ENCODE measurements around the gene COPB2.

The COPB2 gene

DNA sequence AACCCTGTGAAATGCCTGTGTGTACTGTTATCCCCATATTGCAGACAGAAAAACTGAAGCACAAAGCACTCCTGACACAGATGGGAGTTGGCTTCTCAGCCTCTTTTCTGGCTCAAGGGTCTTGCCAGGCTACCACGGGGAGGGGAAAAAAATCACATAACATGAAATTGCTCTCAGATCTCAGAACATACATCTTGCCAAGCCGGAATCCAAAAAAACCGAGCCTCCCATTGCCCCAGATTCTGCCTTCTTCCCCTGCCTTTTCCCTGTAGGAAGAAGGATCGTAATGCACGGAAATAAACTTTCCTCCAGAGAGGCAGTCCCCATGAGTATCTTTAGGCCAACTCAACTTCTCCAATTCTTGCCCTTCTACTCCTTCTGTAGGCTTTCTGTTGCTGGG is 62.2 kb downstream of the COPB2 start:
- DNase-seq, result no peak

DNA sequence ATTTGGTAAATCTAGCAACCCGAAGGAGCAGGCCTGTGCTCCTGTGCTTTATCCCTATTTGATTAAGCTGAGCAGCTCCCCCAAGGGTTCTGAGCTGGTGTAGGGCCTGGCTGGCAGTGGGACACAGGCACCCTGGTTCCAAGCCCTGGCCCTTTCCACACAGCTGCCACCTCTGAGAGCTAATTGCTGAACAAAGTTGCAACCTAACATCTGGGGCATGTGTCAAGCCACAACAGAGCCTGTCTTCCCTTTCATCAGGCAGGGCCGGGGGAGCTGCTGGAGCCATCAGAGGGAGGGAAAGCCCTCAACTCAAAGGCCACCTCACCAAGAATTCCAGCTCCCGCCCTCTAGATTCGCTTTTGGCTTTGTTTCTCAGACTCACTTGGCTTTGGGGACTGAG is 62.7 kb downstream of the COPB2 start:
- no peak for DNase-seq

DNA sequence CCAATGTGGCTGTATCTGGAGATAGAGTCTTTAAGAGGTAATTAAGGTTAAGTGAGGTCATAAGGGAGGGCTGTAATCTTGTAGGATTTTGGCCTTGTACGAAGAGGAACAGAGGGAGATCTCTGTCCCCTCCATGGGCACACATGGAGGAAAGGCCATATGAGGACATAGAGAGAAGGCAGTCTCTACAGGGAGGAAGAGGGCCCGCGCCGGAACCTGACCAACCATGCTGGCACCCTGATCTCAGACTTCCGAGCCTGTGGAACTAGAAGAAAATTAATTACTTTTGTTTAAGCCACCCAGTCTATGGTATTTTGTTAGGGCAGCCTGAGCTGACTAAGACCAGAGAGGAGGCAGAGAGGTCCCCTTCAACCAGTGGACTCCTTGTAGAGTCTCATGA is 63.3 kb downstream of the COPB2 start:
- no peak for DNase-seq

DNA sequence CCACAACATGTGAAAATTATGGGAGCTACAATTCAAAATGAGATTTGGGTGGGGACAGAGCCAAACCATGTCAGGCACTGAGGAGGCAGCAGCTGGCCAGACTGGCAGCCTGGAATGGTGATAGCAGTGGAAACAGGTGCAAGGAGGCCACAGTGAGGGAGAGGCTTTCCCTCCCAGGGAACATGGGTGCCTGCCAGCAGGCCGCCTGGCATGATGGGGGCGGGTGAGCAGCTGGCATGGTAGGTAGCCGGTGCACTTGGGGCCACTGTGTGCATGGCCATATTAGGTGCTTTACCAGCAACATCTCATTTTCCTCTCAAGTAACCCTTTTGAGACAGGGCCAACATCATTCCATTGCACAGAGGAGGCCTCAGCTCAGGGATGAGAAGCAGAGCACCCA is 63.9 kb downstream of the COPB2 start:
- no peak for DNase-seq

DNA sequence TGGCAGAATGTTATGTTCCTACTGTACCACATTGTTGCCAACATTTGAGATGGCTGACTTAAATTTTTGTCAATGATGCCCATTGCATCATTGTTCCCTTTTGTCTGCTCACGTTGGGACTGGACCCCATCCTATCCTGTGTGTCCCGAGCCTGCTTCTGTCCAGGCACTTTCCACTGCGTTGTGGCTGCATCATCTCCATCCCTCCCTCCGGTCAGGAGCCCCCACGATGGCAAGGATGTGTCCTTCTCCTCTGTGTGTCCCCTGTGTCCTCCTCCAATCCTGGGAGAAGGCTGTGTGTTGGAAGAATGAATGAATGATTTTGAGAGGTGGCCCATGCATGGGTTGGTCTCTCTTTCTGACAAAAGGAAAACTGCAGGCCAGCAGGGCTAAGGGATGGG is 65.0 kb downstream of the COPB2 start:
- DNase-seq, result no peak

DNA sequence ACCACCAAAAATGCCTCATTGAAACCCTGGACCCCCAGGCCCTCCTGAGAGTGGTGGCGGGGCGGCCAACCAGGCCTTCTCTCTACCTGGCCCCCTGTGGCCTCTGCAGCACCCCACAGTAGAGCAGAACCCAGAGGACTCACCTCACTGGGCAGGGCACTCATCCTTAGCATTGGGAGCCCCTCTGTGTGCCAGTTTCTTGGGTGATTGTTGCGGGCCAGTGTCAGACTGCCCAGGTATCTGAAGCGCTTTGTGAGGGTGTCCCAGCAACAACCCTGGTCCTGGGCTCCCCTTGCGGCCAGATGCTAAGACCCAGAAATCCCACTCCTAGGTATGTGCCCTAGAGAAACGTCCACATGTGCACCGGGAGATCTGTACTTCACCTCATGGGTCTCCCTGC is 66.3 kb downstream of the COPB2 start:
- DNase-seq, result no peak

DNA sequence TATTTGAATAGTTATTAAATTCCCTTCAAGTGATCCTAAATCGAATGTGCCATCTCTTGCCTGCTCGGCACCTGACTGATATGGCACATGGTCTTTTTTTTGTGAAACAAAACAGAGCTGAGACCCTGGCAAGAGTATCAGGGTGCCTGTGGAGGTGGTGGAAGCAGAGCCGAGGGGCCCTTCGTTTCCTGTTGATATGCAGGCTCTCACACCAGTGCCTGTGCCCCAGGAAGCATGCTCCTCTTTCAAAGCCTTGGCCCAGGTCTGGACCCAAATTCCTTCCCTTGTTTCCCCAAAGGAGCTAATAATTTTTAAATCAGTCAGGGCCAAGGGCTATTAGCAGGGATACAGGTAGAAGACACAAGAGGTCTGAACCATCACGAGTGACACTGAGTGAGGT is 67.1 kb downstream of the COPB2 start:
- DNase-seq, result no peak

DNA sequence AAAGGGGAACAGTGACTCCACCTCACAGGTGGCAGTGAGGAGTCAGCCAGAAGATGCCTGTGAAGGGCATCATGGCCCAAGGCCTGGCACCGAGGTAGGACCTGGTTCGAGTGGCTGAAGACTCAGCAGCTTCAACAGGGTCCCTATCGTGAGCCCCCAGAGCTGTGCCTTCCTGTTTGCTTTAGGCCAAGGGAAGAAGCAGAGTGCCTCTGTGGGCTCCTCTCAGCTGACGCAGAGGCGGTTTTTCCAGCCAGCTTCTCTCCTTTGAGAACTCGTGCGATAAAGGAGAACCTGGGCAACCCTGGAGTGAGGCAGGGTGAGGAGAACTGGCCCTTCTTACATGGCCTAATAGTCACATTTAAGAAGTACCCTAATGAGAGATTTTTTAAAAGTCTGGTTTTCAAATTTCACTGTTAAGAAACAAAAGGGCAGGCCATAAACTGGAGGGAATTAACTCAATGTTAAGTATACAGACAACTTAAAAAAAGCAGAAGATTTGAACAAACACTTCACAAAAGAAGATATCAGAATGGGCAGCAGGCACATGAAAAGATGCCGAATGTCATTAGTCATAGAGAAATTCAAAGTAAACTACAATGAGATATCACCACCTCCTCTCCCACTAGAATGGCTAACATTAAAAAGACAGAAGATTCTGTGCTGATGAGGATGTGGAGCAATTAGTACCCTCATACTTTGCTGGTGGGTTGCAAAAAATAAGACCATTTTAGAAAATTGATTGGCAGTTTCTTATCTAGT is 68.7 kb downstream of the COPB2 start:
- no peak for DNase-seq

DNA sequence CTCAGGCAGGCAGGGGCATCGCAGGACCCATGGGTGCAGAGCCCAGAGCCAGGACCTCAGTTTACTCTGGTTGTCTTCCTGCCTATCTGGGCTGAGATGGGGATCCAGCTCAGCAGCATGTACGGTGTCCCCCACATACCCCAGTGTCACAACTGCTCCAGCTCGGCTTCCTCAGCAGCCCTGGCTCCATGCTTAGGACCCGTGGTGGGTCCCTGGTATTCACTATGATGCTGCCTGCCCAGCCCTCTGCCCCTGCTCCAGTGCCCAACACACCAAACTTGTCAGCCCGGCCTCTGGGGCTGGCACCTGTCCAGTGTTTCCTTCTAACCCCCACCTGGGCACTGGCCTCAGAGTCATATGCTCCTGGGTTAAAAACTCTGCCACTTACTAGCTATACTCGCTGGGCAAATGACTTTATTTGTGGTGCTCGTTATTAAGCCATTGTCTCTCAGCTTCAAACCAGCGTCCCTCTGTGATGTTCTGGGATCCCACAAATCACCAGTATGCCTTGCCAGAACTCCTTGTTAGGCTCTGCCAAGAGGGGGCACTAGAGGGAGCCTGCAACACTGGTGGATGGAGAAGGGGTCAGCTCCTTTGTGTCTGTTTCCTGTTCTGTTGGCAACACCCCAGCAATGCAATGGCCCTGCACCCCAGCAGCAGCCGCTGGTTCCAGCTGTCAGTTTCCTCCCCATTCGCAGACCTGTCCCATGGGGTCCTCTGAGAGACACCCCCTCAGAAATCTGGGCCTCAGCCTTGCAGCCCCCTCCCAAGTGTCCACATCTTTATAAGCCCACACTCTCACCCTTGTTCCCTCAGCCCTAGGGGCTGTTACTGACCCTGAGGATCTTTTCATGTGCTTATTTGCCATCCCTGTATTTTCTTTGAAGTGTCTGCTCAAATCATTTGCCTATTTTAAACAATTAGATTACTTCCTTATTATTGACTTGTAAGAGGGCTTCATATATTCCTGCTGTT is 69.7 kb downstream of the COPB2 start:
- DNase-seq, result peak; percentile 52

DNA sequence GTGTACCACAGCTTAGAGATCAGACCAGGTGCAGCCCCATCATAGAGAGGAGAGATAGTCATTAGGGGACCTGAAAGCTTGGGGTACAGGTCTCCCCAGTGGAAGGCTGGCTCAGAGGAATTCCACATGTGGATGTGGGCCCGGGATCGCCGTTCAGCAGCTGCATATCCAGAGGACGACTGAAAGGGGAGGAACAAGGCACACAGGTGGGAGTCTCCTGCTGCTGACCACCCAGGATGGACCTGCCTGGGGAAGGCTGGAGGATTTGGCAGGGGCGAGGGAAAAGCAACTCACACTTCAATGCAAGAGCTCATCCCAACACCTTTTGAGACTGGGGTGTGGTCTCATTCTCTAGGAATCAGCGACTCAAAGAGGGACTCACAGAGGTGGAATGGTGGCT is 70.6 kb downstream of the COPB2 start:
- no peak for DNase-seq

DNA sequence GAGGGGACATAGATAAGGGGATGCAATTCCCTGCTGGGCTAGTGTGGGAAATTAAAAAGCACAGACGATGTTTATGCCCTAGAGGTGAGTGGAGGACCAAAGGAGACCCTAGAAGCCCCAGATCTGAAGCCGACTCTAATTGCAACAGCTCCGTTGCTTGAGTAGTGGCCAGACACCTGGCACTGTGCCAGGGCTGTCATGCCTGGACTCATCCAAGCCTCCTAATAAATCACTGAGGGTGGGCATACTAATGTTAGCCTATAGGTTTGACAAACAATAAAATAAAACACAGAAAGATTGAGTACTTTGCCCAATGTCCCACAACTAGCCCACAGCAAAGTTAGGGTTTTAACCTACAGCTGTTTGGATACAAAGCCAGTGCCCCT is 71.0 kb downstream of the COPB2 start:
- no peak for DNase-seq

DNA sequence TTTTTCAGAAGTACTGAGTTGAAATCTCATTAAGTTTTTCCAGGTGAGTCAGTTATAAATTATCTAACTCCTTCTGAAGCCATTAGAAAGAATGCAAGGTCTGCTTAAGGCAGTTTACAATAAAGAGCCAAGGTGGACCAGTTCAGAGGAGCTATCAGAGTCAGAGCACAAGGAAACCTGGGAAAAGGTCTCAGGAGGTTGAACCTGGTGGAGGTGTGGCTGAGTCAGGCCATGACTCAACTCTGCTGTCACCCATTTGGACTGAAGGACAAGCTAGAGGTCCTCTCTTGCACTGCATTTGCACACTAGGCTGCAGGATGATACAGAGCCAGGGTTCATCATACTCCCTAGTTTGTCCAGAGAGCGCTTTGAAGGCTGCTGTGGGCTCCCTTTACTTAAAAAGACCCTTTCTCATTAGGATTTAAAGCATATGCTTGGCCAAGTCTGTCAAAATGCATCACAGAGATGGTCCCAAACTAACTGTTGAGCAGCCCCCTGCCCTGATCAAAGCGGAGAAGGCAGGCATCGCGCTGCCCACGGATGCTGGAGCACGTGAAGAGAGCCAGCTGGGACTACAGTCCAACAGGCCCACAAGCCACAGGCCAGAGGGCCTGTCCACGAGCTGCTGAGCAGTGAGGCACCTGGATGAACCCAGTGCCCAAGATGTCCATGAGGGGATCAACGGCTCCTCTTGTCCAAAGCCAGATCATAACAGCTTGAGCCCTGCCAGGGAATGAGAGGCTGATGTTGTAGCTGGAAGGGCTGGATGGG is 71.6 kb downstream of the COPB2 start:
- DNase-seq, result no peak

DNA sequence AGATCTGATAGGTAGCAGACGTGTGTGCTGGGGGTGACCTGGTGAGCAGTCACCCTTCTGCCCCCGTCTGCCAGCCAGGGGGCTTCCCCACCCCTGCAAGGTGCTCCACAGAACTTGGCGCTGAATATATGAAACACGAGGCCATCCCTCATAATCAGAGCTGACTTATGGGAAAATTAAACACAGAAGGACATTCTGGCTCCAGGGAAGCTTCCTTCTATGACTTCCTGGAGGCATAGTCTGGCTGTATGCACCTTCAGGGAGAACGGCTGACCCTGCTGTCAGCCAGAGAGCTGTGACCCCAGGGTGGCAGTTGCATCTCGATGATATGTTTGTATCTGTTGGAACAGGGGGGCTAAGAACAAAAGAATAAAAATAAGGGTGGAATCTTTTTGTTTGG is 72.2 kb downstream of the COPB2 start:
- DNase-seq, result no peak

DNA sequence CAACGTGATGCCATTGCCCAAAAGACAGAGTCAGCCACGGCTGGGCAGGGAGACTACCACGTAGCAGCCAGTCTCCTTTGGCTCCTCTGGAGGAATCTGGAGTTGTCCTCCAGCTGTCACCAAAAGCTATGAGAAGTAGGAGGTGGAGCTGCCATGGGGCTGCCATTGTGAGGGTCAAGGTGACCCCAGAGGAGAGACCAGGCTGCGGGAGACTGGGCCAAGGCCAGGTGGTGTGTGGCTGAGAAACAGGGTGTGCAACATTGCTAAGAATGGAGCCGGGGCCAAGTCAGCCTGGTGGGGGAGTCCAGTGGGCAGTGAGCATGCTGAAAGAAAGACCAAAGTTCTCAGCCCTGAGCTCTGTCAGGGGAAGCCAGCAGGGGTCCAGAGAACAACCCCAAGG is 75.5 kb downstream of the COPB2 start:
- DNase-seq, result no peak

DNA sequence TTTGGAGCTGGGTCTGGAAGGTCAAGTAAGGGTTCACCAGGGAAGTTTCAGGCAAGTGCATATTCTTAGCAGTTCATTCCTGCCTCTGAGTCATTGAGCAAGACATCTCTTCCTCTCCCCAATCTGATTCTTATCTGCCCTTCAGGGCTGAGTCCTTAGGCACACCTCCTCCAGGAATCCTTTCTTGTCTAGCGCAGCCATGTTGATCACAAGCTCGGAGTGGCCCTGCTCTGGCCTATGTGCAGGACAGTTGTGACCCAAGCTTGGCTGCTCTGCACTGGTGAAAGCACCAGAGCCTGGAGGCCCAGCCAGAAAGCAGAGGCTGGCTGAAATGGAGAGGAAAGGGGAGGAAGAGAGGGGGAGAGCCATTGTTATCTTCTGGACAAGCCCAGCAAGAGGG is 76.5 kb downstream of the COPB2 start:
- DNase-seq, result peak; percentile 42

DNA sequence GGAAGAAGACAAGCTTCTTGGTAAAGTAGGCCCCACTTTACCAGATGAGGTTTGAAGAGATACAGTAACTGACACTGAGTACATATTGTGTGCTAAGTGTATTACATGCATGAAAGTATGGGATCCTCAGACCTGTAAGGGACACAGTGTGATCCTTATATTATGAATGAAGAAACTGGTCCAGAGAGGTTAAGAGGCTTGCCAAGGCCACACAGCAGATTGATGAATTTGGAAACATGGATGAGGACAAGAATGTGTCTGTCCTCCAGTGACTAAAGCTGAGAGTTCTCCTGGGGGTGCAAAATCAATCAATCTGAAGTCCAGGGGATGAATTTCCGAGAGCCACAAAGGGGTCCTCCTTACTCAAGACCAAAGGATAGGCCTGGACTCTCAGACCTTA is 77.0 kb downstream of the COPB2 start:
- DNase-seq, result no peak

DNA sequence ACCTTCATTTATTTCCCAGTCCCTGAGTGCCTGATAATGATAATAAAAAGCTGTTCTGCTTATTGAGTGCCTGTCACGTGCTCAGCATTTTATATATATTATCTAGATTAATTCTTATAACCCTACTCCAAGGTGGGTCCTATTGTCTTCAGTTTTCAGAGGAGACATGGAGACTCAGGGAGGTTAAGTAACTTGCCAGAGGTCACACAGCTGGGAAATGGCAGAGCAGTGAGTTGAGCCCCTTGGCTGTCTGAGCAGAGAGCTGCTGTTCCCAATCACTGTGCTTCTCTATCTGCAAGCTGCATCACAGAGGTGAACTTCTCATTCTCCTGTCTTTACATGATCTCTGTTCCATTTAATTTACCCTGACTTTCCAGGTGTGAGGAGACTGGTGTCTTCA is 77.9 kb downstream of the COPB2 start:
- DNase-seq, result no peak

DNA sequence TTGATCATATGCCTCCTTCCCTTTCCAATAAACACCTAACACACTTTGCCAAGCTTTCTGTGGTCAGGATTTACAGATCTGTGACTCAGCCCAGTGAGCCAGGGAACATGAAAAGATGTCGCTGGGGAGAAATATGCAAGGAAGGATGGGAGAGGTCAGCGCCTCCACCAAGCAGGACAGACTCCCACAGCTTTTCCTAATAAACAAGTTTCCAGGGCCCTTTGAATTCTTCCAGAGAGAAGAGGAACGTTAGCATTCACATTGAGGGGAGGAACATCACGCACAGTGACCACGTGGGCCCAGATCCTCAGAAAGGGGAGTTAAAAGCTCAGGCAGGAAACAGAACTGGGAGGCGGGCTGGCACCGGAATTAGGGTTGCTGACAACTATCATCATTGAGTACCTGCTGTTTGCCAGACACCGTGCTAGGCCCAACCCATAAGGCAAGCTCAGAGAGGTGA is 78.9 kb downstream of the COPB2 start:
- no peak for DNase-seq

DNA sequence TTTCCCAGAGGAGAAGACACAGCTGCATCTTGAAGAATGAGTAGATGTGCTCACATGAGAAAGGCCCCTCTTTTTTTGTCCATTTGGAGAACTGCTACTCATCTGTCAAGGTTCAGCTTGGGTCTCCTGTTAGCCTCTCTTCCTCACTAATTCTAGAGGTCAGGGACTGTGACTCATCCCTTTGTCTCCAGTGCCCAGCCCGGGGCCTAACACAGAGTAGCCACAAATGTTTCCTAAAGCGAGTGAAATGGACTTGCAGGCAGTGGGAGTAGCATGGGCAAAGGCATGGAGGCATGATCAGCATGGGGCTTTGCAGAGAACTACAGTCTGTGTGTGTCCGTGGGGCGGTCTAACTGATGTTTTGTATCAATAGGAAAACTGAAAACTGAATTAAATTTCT is 79.6 kb downstream of the COPB2 start:
- DNase-seq, result peak; percentile 7

DNA sequence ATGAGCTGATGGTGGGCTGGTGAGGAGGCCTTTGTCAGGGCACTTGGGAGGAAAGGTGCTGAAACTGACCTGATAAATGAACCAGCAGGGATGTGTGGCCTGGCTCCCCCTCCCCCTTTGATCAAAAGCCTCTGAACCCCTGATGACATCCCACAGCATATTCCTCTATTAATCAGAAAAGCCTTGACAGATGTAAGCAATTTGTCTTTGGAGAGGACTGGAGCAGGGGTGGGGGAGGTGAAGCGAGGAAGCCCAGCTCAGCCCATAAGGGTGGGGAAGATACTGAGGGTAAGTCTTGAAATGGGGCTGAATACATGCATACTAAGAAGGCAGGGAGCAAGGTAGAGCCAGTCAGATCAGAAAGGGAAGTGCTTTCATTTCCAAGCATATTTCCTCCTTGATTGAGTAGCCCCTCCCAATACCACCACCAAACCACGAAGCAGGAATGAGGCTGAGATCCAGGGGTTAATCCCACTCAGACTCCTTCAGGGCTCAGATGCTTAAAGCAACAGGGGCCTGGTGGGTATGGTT is 80.3 kb downstream of the COPB2 start:
- no peak for DNase-seq

DNA sequence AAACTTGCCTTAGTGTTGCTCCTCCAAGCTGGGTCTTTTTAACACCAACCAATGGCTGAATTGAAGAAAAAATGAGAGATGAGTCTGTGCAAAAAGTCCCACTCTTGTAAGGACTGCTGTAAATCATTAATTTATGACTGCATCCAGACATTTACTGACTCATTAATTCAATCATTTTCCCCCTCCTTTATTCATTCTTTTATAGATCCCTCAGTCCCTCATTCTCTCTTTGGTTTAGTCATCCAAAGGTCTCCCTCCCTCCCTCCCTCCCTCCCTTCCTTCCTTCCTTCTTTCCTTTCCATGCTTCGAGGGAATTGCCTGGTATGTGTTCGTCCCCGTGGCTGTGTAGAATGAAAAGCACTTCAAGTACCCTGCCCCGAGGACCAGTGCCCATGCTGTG is 80.9 kb downstream of the COPB2 start:
- no peak for DNase-seq

DNA sequence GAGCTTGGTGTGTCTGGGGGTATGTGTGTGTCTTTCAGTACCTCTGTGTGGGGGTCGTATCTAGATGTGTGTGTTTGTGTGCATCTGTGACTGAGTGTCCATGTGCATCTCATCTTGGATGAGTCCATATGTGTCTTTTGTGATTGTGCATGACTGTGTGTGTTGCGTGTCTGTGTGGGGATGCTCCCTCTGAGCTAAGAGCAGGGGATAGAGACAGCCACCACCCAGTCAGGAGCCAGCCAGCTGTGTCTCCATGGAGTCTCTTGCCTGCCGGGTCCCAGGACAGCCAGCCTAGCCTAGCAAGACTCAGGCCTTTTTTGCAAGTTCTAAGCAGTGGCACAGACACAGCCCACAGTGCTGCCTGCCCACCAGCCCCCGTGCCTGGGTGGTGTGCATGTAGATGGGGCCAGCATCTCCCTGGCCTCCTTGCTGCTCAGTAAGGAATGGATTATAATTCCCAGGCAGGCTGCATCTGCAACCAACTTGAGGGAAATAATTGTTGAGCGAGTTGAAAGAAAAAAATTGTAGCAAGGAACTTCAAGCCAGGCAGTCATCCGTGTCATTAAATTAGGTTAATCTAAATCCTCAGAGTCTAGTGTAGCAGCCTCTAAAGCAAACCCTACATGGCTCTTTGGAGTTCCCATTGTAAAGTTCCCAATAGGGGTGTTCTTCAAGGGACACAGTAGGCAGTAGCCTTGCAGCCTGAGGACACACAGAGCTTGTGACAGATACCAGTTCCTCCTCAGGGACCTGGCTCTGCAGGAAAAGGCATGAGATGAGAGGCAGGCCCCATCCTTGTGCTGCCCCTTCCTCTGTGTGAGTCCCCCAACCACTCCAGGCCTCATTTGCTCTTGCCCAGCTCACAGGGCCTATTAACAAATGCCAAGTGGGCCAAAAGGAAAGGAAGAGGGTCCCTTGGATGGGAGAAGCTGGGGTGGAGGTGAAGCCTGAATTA is 81.6 kb downstream of the COPB2 start:
- no peak for DNase-seq
